DND-41 (cell line): ENCODE results near the gene GLRA3.
"Not testable (repeated sequence)": the region's sequence is repeated elsewhere in the genome, so short reads cannot be mapped to it uniquely, and the experiment has no call there.

Experiments
- ATAC-seq: fragments of 200-7000 bp; cut with Tn5 transposase; 3 replicates; pipeline ENCODE4 v1.9.1; 2021; ENCODE audit warnings: low read depth; ENCODE audit not compliant: insufficient read depth
- DNase-seq: peaks from one replicate; pipeline ENCODE4 v3.0.0-alpha.2; 2020
- H2AFZ ChIP-seq: 2 replicates; pipeline ENCODE4 v1.6.0; 2012; ENCODE audit warnings: low read depth, low read length
- H3K27ac ChIP-seq: 2 replicates; pipeline ENCODE4 v1.5.1; 2012; ENCODE audit warnings: low read length, inconsistent platforms
- H3K27me3 ChIP-seq: fragments of 200-600 bp; sonication (generic); 2 replicates; pipeline ENCODE4 v1.6.0; 2012; ENCODE audit warnings: low read length, mild to moderate bottlenecking, inconsistent platforms; ENCODE audit not compliant: insufficient read depth, poor library complexity
- H3K36me3 ChIP-seq: 2 replicates; pipeline ENCODE4 v1.5.1; 2012; ENCODE audit warnings: low read length, inconsistent platforms; ENCODE audit not compliant: insufficient read depth
- H3K4me1 ChIP-seq: 2 replicates; pipeline ENCODE4 v1.5.1; 2012; ENCODE audit warnings: mild to moderate bottlenecking, low read length; ENCODE audit not compliant: insufficient read depth
- H3K4me2 ChIP-seq: 2 replicates; pipeline ENCODE4 v1.6.0; 2012; ENCODE audit warnings: mild to moderate bottlenecking, moderate library complexity, low read length, inconsistent platforms; ENCODE audit not compliant: insufficient read depth
- H3K4me3 ChIP-seq, 2 experiments: fragments of 200-600 bp in 1 of 2; shearing (Covaris generic) in 1 of 2; 2 replicates each; pipeline ENCODE4 v1.5.1; 2012 to 2016; ENCODE audit warnings: inconsistent platforms in 2 of 2, low read length in 2 of 2, mild to moderate bottlenecking in 2 of 2, low read depth in 1 of 2, moderate library complexity in 1 of 2
- H3K79me2 ChIP-seq: 2 replicates; pipeline ENCODE4 v1.6.0; 2012; ENCODE audit warnings: low read length, inconsistent platforms; ENCODE audit not compliant: insufficient read depth
- H3K9ac ChIP-seq: 2 replicates; pipeline ENCODE4 v1.6.0; 2012; ENCODE audit warnings: low read depth, mild to moderate bottlenecking, inconsistent platforms, low read length, moderate library complexity
- H3K9me3 ChIP-seq: 2 replicates; pipeline ENCODE4 v1.5.1; 2012; ENCODE audit warnings: low read length, moderate library complexity, mild to moderate bottlenecking, inconsistent platforms; ENCODE audit not compliant: insufficient read depth, severe bottlenecking
- H4K20me1 ChIP-seq: 2 replicates; pipeline ENCODE4 v1.6.0; 2012; ENCODE audit warnings: low read length; ENCODE audit not compliant: insufficient read depth
- CTCF ChIP-seq: IDR thresholded peaks from 2 replicates; pipeline ENCODE4 v1.5.1; 2012; ENCODE audit warnings: borderline replicate concordance, low read length, moderate library complexity, mild to moderate bottlenecking; ENCODE audit not compliant: poor library complexity, severe bottlenecking; ENCODE audit errors: extremely low read depth
- EZH2 ChIP-seq: IDR thresholded peaks from 3 replicates; pipeline ENCODE4 v1.6.1; 2012; ENCODE audit warnings: borderline replicate concordance, low read depth, mild to moderate bottlenecking, moderate library complexity, low read length, inconsistent platforms; ENCODE audit not compliant: severe bottlenecking

The GLRA3 gene

GRCh38 chr4:174699654-174700053 is 129.4 kb downstream of the GLRA3 start:
- no peak overlapping the region for H3K27ac ChIP-seq
- TF ChIP-seq CTCF, result no peak
- no peaks in the 10 kb centered on the region for H3K9me3 ChIP-seq
- no peak overlapping the region for H3K4me3 ChIP-seq
- H4K20me1 ChIP-seq, result no peaks in the 10 kb centered on the region
- no peaks in the 10 kb centered on the region for H3K27me3 ChIP-seq
- H3K36me3 ChIP-seq, result no peaks in the 10 kb centered on the region
- no peak overlapping the region for H3K4me2 ChIP-seq
- no peaks in the 10 kb centered on the region for H3K79me2 ChIP-seq
- H3K9ac ChIP-seq, result no peak overlapping the region
- DNase-seq (no peak), ATAC-seq (no peak)
- no peaks in the 10 kb centered on the region for H3K4me1 ChIP-seq
- no peak overlapping the region for H2AFZ ChIP-seq

DNA sequence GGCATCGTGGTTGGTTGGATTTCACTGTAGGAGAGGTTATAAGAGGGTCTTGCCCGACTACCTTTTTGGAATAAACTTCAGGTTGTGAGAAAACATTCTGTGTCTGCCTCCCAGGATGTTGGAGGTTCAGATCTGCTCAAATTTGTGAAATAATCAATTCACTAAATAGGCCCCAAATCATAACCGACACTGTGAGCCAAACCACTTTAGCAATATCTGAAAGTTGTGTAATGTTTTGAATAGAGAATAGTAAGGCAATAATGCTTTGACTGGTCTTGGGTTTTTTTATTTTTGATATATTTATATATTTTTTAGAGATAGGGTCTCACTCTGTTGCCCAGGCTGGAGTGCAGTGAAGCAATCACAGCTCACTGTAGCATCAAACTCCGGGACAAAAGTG is 131.2 kb downstream of the GLRA3 start:
- Histone ChIP-seq H3K4me2 (no peak overlapping the region), H2AFZ (no peak overlapping the region), H3K4me3 (no peak overlapping the region), H3K9me3 (no peaks in the 10 kb centered on the region), H3K36me3 (no peaks in the 10 kb centered on the region), H3K9ac (no peak overlapping the region), H4K20me1 (no peaks in the 10 kb centered on the region), H3K4me1 (no peaks in the 10 kb centered on the region), H3K27me3 (no peaks in the 10 kb centered on the region), H3K27ac (no peak overlapping the region), H3K79me2 (no peaks in the 10 kb centered on the region)
- ATAC-seq (no peak), DNase-seq (no peak)
- TF ChIP-seq EZH2 (no peak), CTCF (no peak)

GRCh38 chr4:174697202-174697601 is 131.8 kb downstream of the GLRA3 start:
- Histone ChIP-seq H3K4me3 (no peak overlapping the region), H3K9me3 (no peaks in the 10 kb centered on the region), H3K27me3 (no peaks in the 10 kb centered on the region), H3K9ac (no peak overlapping the region), H4K20me1 (no peaks in the 10 kb centered on the region), H3K27ac (no peak overlapping the region), H3K4me2 (no peak overlapping the region), H3K4me1 (no peaks in the 10 kb centered on the region), H3K36me3 (no peaks in the 10 kb centered on the region), H2AFZ (no peak overlapping the region), H3K79me2 (no peaks in the 10 kb centered on the region)
- no peak for TF ChIP-seq EZH2
- no peak for TF ChIP-seq CTCF
- DNase-seq (no peak), ATAC-seq (no peak)

DNA sequence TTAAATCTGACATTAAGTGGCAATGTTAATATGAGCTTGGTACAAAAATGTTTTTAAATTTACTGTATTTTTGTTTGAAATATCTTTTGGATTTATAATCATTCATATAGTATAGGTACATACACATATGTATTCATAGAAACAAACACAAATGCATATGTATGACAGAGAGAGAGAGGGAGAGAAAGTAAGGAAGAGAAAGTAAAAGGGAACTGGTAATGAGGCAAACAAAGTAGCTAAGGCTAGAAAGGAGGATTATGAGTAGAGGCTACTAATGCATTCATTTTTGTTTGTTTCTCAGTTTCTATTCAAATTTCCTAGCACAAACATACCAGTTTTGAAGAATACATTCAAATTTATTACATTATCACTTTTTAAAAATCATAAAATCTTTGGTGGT is 132.4 kb downstream of the GLRA3 start:
- no peak for DNase-seq
- Histone ChIP-seq H3K9ac (no peak overlapping the region), H3K9me3 (no peaks in the 10 kb centered on the region), H4K20me1 (no peaks in the 10 kb centered on the region), H3K79me2 (no peaks in the 10 kb centered on the region), H3K36me3 (no peaks in the 10 kb centered on the region), H2AFZ (no peak overlapping the region), H3K27ac (no peak overlapping the region), H3K4me3 (no peak overlapping the region), H3K27me3 (no peaks in the 10 kb centered on the region), H3K4me2 (no peak overlapping the region), H3K4me1 (no peaks in the 10 kb centered on the region)
- TF ChIP-seq EZH2 (no peak), CTCF (no peak)
- ATAC-seq, result no peak

- H3K9ac ChIP-seq, ATAC-seq: not testable (repeated sequence)
Observed at GRCh38 chr4:174691876-174692275, 137.2 kb downstream of the GLRA3 start.

More at GRCh38 chr4:174691876-174692275, 137.2 kb downstream of the GLRA3 start:
- H3K79me2 ChIP-seq, H3K27me3 ChIP-seq, DNase-seq, H3K27ac ChIP-seq, H3K9me3 ChIP-seq, H2AFZ ChIP-seq, H3K4me3 ChIP-seq, H3K4me1 ChIP-seq, H3K36me3 ChIP-seq, H3K4me2 ChIP-seq, H4K20me1 ChIP-seq: not testable (repeated sequence)
